ENCODE measurements around the gene SLC38A9.
"Not testable (repeated sequence)": the region's sequence is repeated elsewhere in the genome, so short reads cannot be mapped to it uniquely, and the experiment has no call there.

Gene SLC38A9

GRCh38 chr5:55712023-55712859, at the start of gene SLC38A9:
Gene SLC38A9 (minus strand): TSS chr5:55712324. CDS start chr5:55697958, 14,366 bp downstream.
- peak; percentile 59 for DNase-seq

- DNase-seq: not testable (repeated sequence)
These were observed 49.6 kb upstream of the SLC38A9 start for GRCh38 chr5:55761721-55762120.

- no peak for DNase-seq
These were observed 46.6 kb upstream of the SLC38A9 start for GRCh38 chr5:55758714-55759113.

GRCh38 chr5:55758231-55758630, 46.1 kb upstream of the SLC38A9 start:
- no peak for DNase-seq

GRCh38 chr5:55750499-55750898, 38.4 kb upstream of the SLC38A9 start:
- DNase-seq: no peak

GRCh38 chr5:55750063-55750462, 37.9 kb upstream of the SLC38A9 start:
- no peak for DNase-seq

GRCh38 chr5:55749387-55749786, 37.3 kb upstream of the SLC38A9 start:
- DNase-seq: no peak

- DNase-seq: no peak
These were observed 35.7 kb upstream of the SLC38A9 start for GRCh38 chr5:55747778-55748318.

- DNase-seq: no peak
These were observed 30.7 kb upstream of the SLC38A9 start for GRCh38 chr5:55742778-55743177.

GRCh38 chr5:55737793-55738192, 25.7 kb upstream of the SLC38A9 start, which contains the start of gene DDX4:
Gene DDX4 (plus strand): TSS chr5:55738061. CDS start chr5:55738964, 903 bp downstream.
- no peak for DNase-seq

GRCh38 chr5:55734658-55735057, 22.5 kb upstream of the SLC38A9 start:
- no peak for DNase-seq

- no peak for DNase-seq
These were observed 20.5 kb upstream of the SLC38A9 start for GRCh38 chr5:55732585-55732984.

- DNase-seq: no peak
These were observed 19.7 kb upstream of the SLC38A9 start for GRCh38 chr5:55731848-55732247.

GRCh38 chr5:55724281-55724680, 12.2 kb upstream of the SLC38A9 start:
- no peak for DNase-seq

- DNase-seq: no peak
These were observed 8.1 kb upstream of the SLC38A9 start for GRCh38 chr5:55720188-55720703.

GRCh38 chr5:55719026-55719425, 6.9 kb upstream of the SLC38A9 start:
- DNase-seq: not testable (repeated sequence)

GRCh38 chr5:55715519-55716078, 3.5 kb upstream of the SLC38A9 start:
- no peak for DNase-seq

GRCh38 chr5:55714749-55715148, 2.6 kb upstream of the SLC38A9 start:
- no peak for DNase-seq

GRCh38 chr5:55714339-55714738, 2.2 kb upstream of the SLC38A9 start:
- no peak for DNase-seq

GRCh38 chr5:55713871-55714270, 1.7 kb upstream of the SLC38A9 start:
- no peak for DNase-seq

GRCh38 chr5:55711507-55712022, 559 bp downstream of the SLC38A9 start:
- DNase-seq: no peak

GRCh38 chr5:55708732-55709131, 3.4 kb downstream of the SLC38A9 start:
- DNase-seq: no peak

GRCh38 chr5:55706230-55706629, 5.9 kb downstream of the SLC38A9 start:
- no peak for DNase-seq
